Esophagus squamous epithelium (tissue), 4 donors: ENCODE data around the gene DPM3.

Source experiments
- POLR2A ChIP-seq, 4 donors: fragments of 450-650 bp; IDR thresholded peaks; one replicate each; pipeline ENCODE4 v1.6.1; 2017; ENCODE audit warnings: antibody characterized with exemption in 4 of 4, mild to moderate bottlenecking in 4 of 4, moderate library complexity in 3 of 4
- TF ChIP-seq, protein P1 (sequence below), 6 experiments: fragments of 450-650 bp in 4 of 6; fragments of 200-600 bp in 2 of 6; sonication (generic) in 2 of 6; IDR thresholded peaks; one replicate each; pipeline ENCODE4 v1.5.1; 2016 to 2019; ENCODE audit warnings: antibody characterized with exemption in 6 of 6, mild to moderate bottlenecking in 4 of 6, moderate library complexity in 4 of 6

DNA sequence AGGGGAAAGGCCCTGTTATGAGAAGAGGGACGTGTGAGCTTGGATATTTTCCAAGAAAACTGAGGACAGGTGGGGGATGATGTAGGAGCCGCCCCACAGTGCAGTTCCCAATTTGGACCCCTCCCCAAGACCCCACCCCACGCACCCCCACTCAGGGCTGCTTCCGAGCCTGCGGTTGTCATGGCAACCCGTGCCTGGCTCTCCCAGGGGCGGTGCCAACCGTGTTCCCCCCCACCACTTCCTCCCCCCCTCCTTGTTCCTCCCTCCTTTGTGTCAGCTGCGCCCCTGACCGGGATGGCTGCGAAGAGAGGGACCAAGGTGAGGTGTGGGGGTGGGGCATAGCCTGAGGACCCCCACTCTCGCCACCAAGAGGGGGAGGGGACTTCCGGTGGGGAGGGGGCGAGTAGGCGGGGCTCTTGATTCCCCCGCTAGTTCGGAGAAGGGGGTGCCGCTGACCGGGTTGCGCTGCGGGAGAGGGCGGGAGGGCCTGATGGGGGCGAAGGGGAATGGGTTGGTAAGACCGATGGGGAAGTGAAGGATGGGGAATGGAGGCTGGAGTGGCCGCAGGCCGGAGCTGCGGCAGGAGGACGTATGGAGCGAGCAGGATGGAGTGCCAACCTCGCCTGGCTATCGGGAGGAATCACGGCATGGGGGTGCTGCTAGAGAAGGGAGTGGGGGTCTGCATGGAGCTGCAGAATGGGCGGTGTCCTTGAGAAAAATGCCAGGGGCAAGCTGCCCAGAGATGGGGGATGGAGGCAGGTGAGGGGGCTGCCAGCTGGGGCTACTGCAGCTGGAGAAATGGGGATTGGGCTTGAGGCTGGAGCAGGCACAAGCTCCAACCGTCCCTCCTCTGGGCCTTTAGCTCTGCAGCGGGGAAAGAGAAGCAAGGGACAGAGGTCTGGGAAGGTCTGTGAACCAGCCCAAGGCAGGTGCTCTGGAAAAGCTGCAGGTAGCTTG lies 34.3 kb upstream of the DPM3 start:
- TF ChIP-seq, protein P1, sequence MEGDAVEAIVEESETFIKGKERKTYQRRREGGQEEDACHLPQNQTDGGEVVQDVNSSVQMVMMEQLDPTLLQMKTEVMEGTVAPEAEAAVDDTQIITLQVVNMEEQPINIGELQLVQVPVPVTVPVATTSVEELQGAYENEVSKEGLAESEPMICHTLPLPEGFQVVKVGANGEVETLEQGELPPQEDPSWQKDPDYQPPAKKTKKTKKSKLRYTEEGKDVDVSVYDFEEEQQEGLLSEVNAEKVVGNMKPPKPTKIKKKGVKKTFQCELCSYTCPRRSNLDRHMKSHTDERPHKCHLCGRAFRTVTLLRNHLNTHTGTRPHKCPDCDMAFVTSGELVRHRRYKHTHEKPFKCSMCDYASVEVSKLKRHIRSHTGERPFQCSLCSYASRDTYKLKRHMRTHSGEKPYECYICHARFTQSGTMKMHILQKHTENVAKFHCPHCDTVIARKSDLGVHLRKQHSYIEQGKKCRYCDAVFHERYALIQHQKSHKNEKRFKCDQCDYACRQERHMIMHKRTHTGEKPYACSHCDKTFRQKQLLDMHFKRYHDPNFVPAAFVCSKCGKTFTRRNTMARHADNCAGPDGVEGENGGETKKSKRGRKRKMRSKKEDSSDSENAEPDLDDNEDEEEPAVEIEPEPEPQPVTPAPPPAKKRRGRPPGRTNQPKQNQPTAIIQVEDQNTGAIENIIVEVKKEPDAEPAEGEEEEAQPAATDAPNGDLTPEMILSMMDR (IDR thresholded peaks at IDR 0.05): no peak
- no peak for TF ChIP-seq POLR2A (IDR thresholded peaks at IDR 0.05)
